ENCODE data around the gene PLEK2.

- TF ChIP-seq, protein P1, sequence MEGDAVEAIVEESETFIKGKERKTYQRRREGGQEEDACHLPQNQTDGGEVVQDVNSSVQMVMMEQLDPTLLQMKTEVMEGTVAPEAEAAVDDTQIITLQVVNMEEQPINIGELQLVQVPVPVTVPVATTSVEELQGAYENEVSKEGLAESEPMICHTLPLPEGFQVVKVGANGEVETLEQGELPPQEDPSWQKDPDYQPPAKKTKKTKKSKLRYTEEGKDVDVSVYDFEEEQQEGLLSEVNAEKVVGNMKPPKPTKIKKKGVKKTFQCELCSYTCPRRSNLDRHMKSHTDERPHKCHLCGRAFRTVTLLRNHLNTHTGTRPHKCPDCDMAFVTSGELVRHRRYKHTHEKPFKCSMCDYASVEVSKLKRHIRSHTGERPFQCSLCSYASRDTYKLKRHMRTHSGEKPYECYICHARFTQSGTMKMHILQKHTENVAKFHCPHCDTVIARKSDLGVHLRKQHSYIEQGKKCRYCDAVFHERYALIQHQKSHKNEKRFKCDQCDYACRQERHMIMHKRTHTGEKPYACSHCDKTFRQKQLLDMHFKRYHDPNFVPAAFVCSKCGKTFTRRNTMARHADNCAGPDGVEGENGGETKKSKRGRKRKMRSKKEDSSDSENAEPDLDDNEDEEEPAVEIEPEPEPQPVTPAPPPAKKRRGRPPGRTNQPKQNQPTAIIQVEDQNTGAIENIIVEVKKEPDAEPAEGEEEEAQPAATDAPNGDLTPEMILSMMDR (IDR thresholded peaks at IDR 0.05; ENCODE audit: insufficient read depth, low read length) = no peak
- TF ChIP-seq GABPA (IDR thresholded peaks at IDR 0.05; ENCODE audit: low read depth) = no peak
Observed at GRCh38 chr14:67365476-67365875, 46.5 kb downstream of the PLEK2 start.
